GM18498 (cell line): ENCODE measurements around the gene AGAP2.
"Not testable (repeated sequence)": the region's sequence is repeated elsewhere in the genome, so short reads cannot be mapped to it uniquely, and the experiment has no call there.

Experiments
- ATAC-seq: cut with Tn5 transposase; IDR thresholded peaks from one replicate; pipeline ENCODE4 v1.9.1; 2021; ENCODE audit warnings: mild to moderate bottlenecking, moderate library complexity; ENCODE audit not compliant: unreplicated experiment

The AGAP2 gene

GRCh38 chr12:57738661-57739237, at the start of gene AGAP2:
TSS of gene AGAP2 (minus strand) at chr12:57738742. CDS start at chr12:57738246, 496 bp downstream.
- ATAC-seq, result no peak

- no peak for ATAC-seq
Observed at GRCh38 chr12:57783861-57784260, 45.3 kb upstream of the AGAP2 start.

- no peak for ATAC-seq
Observed at GRCh38 chr12:57783466-57783801, 44.9 kb upstream of the AGAP2 start.

- peak; percentile 85 for ATAC-seq
Observed at GRCh38 chr12:57782608-57783465, 44.3 kb upstream of the AGAP2 start, which contains the start of gene TSFM. TSS of gene TSFM (plus strand) at chr12:57782787. CDS start at chr12:57782802, 15 bp downstream.

GRCh38 chr12:57782243-57782607, 43.7 kb upstream of the AGAP2 start:
- ATAC-seq, result peak; percentile 5

GRCh38 chr12:57781801-57782200, 43.3 kb upstream of the AGAP2 start:
- ATAC-seq, result no peak

GRCh38 chr12:57781244-57781643, 42.7 kb upstream of the AGAP2 start:
- ATAC-seq, result no peak

- no peak for ATAC-seq
Observed at GRCh38 chr12:57780284-57780897, 41.8 kb upstream of the AGAP2 start.

- ATAC-seq, result no peak
Observed at GRCh38 chr12:57779736-57780135, 41.2 kb upstream of the AGAP2 start.

GRCh38 chr12:57777911-57778310, 39.4 kb upstream of the AGAP2 start:
- no peak for ATAC-seq

- no peak for ATAC-seq
Observed at GRCh38 chr12:57777367-57777766, 38.8 kb upstream of the AGAP2 start.

GRCh38 chr12:57776247-57776587, 37.7 kb upstream of the AGAP2 start:
- no peak for ATAC-seq

- ATAC-seq, result no peak
Observed at GRCh38 chr12:57775563-57776246, 37.2 kb upstream of the AGAP2 start.

- ATAC-seq, result no peak
Observed at GRCh38 chr12:57775044-57775443, 36.5 kb upstream of the AGAP2 start.

GRCh38 chr12:57774634-57775033, 36.1 kb upstream of the AGAP2 start:
- not testable (repeated sequence) for ATAC-seq

GRCh38 chr12:57772429-57773322, 34.1 kb upstream of the AGAP2 start, which contains the start of gene EEF1AKMT3:
TSS of gene EEF1AKMT3 (plus strand) at chr12:57772614. CDS start at chr12:57772725, 111 bp downstream.
- ATAC-seq, result peak; percentile 21

- peak; percentile 82 for ATAC-seq
Observed at GRCh38 chr12:57771873-57772428, 33.4 kb upstream of the AGAP2 start, which contains the start of gene METTL1. TSS of gene METTL1 (minus strand) at chr12:57772105. CDS start at chr12:57772083, 22 bp downstream.

- ATAC-seq, result peak; percentile 67
Observed at GRCh38 chr12:57771236-57771872, 32.8 kb upstream of the AGAP2 start.

- no peak for ATAC-seq
Observed at GRCh38 chr12:57770734-57771133, 32.2 kb upstream of the AGAP2 start.
